ENCODE data around the gene ABR.
A peak's percentile ranks its signal among the peaks of the same experiment; 100 is the strongest.
"Not testable (repeated sequence)": the region's sequence is repeated elsewhere in the genome, so short reads cannot be mapped to it uniquely, and the experiment has no call there.

The ABR gene

DNA sequence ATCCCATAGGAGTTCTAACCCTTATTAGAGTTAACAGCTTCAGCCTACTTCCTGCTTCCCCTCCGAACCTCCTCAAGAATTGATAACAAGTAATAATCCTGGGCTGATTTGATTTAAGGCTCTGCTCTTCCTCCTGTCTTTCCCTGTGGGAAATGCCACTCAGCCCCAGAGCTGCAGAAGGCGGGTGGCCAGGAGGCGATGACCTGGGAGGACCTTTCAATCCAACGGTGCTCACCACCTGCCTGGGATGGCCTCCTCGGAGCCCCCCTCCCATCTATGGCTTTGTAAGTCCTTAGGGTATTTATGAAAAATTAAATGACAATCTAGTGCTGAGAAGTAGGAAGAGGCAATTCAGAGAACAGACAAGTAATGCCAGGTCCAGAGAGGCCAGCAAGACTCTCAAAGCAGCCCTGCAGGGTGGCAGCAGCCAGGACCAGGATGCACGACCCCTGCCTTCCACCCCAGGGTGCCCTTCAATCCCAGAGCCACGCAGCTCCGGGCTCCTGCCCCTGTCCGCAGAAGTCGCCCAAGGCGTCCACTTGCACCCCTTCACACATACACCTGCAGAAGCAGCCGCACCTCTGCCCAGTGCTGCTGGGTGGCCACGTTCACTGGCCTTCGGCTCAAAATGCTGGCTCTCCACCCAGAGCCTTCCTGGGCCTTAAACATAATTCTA lies 34.3 kb downstream of the ABR start:
- DNase-seq: no peak

DNA sequence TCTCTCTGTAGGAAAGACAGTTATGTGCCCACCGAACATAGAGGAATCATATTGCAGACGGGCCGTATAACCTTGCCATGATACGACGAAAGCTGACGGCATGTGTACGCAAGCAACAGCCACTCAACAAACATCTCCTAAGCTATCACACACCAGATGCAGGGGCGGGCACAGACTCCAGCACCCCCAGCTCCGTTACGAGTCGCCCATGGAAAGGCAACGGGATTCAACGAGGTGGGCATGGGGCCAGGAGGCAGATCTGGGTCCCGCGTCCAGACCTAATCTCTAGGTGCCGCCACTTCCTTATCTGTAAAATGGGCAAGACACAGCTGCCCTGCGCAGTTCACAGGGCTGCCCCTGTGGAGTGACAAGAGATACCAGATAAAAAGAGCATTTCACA lies 35.6 kb downstream of the ABR start:
- DNase-seq: no peak

DNA sequence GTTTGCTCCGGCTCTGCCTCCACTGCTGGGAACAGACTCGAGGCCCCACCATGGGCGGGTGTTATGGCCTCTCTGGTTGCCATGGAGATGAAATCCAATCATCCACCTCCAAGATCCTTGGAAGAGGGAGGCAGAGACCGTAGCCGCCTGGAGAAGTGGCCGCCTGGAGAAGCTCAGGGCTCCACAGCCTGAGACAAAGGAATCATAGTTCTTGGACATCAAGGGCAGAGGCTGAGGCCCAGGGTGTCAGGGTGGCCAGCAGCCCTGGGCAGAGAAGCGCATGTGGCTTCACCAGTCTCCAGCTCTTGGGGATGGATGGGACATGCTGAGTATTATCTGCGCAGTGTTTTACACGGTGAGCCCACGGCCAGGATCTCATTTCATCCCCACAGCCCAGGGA lies 36.2 kb downstream of the ABR start:
- DNase-seq: no peak

DNA sequence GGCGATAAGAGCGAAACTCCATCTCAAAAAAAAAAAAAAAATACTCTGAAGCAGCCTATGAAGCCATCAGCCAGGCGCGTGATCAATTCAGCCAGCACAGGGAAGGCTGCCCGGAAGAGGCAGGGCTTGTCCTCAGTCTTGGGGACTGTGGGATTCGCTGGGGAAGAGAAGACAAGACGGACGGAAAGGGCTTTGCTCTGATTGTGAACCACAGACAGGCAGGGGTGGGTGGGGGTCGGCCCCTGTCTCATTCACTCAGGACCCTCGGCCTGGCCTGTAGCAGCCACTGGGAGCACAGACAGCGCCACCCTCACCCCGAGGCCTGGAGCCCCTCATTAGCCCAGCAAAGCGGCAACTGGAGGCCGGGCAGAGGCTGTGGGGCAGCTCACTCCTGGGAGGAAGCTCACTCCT lies 37.2 kb downstream of the ABR start:
- DNase-seq: no peak

DNA sequence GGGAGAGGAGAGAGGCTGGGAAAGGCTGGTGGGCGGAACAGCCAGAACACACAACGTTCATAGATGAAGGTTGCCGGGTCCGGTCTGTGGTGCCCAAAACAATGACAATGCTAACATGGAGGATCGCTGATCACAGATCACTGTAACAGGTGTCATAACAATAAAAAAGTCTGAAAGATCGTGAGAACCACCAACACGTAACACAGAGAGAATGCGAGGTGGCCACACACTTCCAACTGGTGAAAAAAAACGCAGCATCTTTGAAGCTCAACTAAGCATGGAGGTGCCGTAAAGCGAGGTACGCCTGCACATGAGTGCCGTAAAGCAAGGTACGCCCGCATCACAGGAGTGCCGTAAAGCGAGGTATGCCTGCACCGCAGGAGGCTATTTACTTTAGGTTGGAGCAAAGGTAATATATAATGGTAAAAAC lies 42.3 kb downstream of the ABR start:
- DNase-seq: no peak

DNA sequence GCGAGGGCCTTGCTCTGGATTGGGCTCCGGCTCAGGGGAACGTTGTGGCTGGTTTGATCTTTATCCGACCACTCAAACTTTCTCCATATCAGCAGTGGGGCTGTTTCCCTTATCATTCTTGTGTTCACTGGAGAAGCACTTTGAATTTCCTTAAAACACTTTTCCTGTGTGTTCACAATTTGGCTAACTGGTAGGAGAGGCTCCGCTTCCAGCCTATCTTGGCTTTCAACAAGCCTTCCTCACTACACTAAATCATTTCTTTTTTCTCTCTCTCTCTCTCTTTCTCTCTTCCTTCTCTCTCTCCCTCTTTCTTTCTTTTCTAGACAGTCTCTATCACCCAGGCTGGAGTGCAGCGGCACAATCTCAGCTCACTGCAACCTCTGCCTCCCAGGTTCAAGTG lies 43.0 kb downstream of the ABR start:
- DNase-seq: no peak

DNA sequence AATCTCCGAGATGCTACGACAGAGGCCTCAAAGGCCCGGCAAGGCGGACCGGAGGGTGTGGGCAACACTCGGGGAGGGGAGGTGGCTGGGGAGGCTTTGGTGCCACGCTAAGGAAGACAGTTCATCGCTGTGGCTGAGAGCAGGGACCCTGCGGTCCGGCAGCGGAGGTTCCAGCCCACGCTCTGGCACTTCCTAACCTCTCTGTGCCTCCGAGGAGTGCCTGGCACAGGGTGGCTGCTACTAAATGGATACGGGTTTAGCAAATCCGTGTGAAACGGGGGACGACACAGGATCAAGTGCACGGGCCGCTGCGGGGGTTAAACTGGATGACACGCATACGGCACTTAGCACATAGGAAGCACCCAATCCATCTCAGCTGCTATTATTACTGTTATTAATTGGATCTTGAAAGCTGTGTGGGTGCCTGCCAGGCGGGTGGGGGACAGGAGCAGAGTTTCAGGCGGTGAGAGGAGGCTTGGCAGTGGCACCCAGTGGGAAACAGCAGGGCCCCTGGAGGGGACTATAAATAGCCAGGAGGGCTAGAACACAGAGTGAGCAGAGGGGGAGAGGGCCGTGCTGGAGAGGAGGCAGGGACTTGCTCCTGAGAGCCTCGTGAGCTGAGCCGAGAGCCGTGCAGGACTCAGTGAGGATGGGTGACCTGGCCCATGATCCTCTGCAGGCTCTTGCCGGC lies 45.0 kb downstream of the ABR start:
- no peak for DNase-seq

DNA sequence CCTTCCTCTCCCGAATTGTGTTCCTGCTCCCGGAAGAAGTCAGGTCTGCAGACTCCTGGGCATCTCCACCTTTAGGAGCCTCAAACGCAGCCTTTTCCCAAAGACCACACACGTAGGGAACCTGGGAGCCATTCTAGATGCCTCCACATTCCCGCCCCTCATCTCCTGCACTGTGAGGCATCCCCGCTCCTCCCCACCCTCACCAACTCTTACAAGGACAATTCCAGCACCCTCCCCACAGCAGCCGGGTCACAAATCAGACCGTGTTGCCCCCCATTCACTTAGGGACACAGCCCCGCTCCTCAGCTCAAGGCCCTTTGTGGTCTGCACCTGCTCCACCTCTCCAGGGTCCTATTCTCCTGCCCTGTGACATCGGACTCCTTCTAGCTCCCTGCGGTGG lies 49.6 kb downstream of the ABR start:
- no peak for DNase-seq

DNA sequence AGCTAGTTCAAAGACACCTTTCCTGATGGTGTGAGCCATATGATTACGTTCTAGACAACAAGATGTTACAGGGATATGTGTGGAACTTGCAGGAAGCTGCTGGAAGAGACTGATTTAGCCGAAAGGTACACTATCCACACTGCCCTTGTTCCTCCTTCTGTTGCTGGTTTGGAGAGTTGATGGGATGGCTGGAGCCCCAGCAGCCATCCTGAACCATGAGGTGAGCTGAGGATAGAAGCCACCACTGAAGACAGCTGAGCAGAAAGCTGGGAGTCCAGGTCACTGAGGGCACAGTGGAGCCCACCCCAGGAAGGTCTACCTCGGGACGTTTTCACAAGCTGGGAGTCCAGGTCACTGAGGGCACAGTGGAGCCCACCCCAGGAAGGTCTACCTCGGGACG lies 51.3 kb downstream of the ABR start:
- not testable (repeated sequence) for DNase-seq

DNA sequence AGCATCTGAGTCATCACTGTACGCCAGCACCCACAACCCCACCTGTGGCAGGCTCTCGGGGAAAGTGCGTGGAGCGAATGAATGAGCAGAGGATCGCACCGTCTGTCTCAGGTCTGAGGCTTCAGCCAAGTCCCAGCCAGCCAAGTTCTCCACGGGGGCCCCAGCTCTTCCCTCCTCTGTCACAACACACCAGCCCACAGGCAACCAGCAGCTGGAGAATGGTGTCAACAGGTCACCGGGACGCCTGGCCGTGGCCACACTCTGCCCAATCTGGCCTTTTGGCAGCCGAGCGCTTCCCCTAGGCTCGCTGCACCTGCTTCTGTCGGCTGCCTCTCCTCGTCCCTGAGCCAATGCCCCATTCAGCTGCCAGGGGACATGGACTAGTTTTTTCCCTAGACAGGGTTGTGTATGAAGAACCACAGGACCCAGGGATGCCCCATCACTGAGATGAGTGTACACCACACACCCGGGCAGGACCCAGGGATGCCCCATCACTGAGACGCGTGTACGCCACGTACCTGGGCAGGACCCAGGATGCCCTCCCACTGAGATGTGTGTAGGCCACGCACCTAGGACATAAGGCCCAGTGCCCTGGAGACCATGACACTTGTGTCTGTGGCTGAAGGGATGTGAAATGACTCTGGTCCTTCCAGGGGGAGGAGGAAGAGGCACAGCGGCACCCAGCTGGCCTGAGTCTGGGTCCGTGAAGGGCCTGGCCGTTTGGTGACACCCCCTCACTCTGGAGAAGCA lies 52.8 kb downstream of the ABR start:
- no peak for DNase-seq

DNA sequence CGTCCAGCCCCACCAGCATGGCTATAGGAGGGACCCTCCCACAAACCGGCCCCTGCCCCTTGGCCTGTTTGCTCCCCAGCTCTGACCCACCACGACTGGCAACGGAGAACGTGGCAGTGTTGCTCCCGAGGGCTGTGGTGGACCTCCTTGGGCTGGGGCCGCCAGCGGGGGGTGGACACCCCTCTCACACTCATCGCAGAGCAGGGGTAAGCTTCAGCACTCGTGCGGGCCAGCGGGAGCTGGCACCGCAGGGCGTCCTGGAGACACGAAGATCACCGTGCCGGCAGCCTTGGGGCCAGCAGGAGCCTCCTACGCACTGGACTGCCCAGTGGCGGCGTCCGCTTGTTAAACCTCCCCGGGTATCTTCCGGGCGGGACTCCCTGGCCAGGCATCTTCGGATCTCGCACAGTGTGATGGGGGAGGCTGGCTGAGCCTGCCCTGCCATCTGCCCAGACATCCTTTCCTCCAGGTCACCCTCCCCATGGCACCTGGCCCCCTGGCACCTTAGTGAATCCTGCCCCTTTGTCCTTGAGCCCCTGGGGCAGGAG lies 53.5 kb downstream of the ABR start:
- no peak for DNase-seq

DNA sequence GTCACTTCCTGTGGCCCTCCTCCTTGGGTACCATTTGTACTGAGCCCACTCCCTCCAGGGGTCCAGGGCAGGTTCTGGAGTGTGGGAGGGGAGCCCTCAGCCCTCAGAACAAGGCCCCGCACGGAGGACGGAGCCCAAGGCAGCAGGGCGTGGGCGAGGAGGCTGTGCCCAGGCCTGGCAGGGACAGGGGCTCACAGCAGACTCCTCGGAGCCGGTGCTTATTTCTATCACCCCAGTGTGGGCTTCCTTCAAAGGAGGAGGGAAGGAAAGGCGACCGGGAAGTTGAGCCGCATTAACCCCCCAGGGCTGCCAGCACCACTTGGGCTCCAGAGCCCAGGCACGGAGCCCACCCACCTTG lies 54.0 kb downstream of the ABR start:
- DNase-seq: no peak

DNA sequence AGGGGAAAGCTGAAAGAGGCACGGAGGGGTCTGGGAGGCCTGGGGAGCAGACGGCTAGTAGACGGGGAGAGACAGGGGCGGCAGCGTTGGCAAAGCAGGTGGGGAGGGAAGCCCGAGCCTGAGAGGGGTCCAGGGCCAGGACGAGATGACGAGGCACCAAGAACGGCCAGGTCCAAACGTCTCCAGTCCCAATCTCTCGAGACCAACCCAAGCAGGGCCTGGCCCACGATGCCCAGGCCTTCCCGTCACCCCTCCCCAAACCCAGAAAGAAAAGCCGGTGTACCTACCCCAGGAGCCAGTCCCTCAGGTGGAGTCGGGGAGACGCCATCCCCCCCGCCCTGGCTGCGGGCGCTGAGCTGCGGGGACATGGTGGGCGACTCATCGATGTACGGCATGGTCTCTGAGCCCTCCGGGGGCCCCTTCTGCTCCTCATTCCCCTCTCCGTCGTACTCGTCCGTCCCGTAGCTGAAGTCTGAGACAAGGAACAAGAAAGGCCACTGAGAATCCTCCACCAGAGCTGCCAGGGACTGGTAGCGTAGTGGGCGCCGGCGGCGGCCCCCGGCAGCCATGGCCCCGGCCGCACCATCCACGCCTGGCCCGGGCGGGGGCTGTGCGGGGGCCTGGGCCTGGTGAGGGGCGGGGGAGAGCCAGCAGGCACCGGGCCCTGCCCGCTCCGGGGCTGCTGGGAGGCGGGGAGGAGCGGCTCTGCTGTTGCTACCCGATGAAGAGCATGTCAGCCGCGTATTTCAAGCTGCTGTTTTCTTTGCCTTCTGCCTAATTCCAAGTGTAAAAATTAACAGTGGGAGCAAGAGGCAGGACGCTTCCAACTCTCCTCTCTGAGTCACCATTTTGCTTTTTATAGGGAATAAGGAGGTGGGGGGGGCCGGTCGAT lies 54.6 kb downstream of the ABR start:
- no peak for DNase-seq

DNA sequence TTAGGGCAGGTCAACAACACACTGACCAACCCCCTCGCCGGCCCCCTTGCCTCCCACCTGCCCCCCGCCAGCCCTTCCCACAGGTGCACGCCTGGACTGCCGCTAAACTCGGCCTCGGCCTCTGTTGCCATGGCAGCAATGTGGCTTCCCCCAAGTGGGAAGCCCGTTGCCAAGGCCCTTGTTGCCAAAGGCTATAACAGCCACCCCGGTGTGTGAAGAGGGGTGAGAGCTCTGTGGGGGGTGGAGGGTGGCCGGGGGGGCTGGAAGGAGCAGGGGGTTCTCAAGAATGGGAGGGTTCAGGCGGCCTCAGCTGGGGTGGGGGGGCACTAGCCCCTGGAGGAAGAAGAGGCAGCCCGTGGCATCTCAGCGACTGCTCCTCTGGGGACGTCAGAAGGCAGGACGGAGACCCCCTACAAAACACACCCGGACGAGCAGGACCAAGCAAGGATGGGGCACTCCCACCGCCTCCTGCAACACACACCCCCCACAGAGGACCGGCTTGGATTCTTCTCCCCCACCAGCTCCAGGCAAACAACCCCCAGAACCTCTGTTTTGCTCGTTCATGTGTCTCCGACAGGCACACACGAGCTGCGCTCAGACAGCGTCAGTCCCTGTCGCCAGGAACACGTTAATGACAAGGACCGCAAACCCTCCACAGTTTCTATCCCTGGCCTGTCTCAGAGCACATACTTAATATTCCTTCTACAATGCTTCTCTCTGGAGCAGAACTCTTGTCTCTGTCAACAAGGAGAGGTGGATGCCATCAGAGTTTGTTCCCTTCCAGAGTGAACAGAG lies 55.7 kb downstream of the ABR start:
- DNase-seq: peak; percentile 60

DNA sequence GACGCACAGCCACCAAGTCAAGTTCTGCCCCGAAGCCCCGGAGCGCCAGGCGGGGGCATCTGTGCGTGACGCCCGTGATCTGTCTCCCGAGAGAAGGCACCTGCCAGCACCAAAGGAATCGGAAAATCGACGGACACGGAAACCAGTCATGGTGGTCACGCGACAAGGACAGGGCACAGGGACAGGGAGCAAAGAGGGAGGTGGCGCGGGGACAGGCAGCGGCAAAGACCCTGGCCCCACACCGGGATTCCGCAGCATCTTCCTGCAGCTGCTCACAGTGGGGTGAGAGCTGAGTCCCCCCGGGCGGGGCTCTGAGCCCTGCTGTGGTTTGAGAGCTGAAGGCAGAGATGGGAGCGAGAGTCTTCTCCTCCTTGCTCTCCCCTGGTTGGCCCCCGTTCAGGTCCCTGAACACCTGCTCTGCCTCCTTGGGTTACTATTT lies 56.4 kb downstream of the ABR start:
- DNase-seq: no peak

DNA sequence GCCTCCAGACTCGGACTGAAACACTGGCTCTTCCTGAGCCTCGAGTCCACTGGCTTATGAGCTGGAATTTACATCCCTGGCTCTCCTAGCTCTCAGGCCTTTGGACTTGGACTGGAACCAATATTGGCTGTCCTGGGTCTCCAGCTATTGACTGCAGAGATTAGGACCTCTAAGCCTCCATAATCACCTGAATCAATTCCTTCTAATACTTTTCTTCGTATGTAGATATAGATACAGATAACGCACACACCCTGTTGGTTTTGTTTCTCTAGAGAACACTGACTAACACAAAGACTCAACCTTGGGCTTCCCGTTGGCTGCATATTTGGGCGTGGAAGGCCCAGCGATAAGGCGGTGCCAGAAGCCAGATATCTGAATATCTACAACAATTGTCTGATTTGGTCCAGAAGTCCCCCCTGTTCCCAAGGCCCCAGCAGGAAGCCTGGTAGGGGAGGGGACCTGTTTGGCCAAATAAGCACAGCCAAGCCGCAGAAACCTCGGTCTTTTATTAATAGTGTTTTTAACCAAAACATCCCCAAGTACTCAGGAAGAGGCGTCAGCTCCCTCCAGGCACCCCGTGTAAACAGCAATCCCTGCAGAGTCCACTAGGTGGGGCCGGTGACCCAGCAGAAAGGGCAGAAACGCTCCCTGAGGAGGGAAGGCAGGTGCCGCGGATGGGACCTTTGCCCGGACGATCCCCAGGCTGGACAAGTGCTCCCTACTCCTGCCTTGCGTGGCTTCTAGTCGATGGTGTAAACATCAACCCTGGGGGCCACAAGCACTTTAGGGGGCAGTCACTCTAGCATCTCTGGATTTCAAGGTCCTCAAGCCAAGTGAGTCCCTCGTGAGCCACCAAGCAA lies 57.0 kb downstream of the ABR start:
- DNase-seq: peak; percentile 32

DNA sequence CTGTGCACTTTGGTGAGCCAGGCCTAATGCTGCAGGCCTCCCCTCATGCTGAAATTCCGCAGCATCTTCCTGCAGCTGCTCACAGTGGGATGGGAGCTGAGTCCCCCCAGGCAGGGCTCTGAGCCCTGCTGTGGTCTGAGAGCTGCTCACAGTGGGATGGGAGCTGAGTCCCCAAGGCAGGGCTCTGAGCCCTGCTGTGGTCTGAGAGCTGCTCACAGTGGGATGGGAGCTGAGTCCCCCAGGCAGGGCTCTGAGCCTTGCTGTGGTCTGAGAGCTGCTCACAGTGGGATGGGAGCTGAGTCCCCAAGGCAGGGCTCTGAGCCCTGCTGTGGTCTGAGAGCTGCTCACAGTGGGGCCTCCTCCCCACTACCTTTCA lies 58.4 kb downstream of the ABR start:
- not testable (repeated sequence) for DNase-seq

DNA sequence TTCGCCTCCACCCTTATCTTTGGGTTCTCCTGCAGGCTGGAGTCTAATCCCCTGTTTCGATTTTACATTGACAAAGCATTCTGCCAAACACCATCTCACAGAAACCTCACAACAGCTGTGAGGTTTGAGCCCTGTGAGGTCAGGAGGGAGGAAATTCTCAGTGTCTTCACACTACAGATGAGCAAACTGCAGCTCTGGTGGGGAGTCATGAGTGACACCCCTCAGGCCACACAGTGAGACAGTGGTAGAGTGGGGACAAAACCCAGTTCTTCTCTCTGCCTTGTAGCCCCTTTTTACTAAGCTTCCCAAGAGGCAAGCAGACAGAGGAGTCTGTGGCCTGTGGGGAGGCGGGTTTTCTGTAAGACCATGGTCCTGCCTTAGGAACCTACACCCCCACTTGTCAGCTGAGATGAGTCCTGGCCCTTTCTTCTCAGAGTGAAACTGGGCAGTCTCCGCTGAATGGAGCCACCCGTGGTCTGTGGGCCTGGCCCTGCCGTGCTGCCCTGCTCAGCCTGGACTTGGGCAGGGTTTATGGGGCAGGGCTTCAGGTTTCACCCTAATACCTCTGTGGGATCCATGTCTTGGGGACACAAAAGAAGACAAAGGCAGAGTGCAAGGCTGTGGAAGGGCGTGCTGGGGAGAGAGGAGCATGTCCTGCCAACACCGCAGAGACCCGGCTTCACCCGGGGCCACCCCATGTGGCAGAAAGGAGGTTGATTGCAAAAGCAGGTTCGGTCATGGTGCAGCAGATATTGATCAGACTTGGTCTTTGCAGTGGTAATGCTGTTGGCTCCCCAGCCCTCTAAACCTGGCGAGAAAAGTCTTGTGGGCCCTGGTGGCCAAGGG lies 59.0 kb downstream of the ABR start:
- no peak for DNase-seq

DNA sequence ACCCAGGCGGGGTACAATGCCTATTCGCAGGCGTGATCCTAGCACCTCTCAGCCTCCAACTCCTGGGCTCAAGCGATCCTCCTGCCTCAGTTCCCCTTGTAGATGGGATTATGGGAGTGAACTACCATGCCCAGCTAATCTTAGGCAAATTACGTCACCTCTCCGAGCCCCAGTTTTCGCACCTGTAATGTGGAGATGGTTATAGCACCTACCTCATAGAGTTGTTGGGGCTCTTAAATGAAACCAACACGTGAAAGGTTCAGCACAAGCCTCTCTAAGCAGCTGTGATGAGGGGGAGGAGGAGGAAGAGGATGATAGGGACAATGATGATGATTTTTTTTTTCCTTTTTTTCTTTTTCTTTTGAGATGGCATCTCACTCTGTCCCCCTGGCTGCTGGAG lies 59.9 kb downstream of the ABR start:
- DNase-seq: no peak

DNA sequence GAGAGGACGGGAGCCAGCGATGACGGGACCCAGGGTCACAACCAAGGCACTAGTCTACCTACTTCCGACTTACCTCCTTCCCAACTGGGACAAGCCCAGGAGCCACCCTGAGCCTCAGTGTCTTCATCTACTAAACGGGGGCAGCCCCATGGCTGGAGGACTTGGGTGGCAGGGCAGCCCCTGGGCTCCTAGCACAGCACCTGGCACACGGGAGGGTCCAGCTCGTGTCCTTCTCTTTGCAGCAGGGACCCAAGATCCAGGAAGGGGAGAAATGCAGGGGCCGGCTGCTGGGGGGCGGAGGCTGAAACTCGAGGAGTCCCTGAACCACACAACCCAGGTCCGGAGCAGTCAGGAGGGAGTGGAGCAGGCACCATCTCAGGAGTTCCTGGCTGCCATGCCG lies 63.2 kb downstream of the ABR start:
- no peak for DNase-seq
